ENCODE results near the gene DGKD.
A peak's percentile ranks its signal among the peaks of the same experiment; 100 is the strongest.

The DGKD gene

DNA sequence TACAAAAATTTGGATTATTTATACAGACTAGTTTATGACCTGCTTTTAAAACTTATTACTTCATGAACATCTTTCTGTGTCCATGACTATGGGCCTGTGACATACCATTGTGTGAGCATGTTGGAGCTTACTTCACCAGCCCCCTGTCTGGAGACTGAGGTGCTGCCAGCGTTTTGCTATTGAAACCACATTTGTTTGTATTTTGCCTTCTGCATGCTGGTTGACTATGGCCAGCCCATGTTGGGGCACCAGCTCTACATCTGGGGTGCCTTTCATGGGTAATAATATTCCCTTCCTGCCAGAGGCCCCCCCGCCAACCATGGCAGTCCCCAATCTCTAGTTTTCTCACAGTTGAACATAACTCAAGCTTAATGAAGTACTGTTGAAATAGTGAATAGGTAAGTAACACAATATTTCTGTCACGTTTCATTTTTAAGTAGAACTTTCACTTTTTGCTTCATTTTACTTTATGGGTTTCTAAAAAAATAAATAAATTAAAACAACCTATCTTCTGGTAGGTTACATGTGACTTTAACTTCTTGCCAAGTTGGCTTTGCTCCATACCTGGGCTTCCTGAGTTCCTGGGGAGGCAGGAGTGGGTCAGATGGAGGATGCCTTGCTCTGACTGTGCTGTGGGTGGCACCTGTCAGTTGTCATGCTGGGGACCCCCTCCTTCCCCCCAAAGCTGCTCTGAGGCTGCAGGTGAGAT lies 63.9 kb downstream of the DGKD start:
- H3K36me3 ChIP-seq (ENCODE audit: control insufficient read depth in 4 of 4, insufficient read depth in 4 of 4, low read length in 3 of 4), result peaks cover 2 to 18% (median 5%) of the 10 kb centered on the region in 4 experiments
- H3K4me1 ChIP-seq (ENCODE audit: control extremely low read depth in 1 of 4, control insufficient read depth in 4 of 4, insufficient read depth in 4 of 4, low read length in 3 of 4), result peaks cover 4 to 31% (median 23%) of the 10 kb centered on the region in 4 experiments
- POLR2A ChIA-PET, result no interaction called here
- CTCF ChIA-PET, result interaction anchor here (0.8 to 10.2 kb wide), 6 partner anchors 12 to 101 kb away, joined by 3 to 78 read pairs (median 8); no protein-coding TSS in a partner anchor
- H3K27me3 ChIP-seq (replicated peaks in 2 of 5; ENCODE audit: control insufficient read depth in 4 of 5, insufficient read depth in 5 of 5, low read length in 4 of 5), result no peaks in the 10 kb centered on the region
- H3K27ac ChIP-seq (ENCODE audit: insufficient read depth in 1 of 2, low read depth in 1 of 2, low read length in 2 of 2, poor library complexity in 1 of 2, severe bottlenecking in 2 of 2), result no peak overlapping the region
- peak in 1 of 3 donors; percentile 31 for DNase-seq
- WGBS (ENCODE audit: insufficient coverage), result 63% methylated on average over 1 of the region's 3 CpGs
- H3K4me3 ChIP-seq (ENCODE audit: control insufficient read depth in 1 of 7, extremely low read depth in 1 of 7, insufficient read depth in 4 of 7, low read depth in 2 of 7, low read length in 6 of 7), result peak overlapping the region in 2 of 7 experiments; percentile 30 to 44
- H3K9me3 ChIP-seq (ENCODE audit: control extremely low read depth in 1 of 5, control insufficient read depth in 4 of 5, insufficient read depth in 2 of 5, low read depth in 1 of 5, low read length in 4 of 5), result no peaks in the 10 kb centered on the region

DNA sequence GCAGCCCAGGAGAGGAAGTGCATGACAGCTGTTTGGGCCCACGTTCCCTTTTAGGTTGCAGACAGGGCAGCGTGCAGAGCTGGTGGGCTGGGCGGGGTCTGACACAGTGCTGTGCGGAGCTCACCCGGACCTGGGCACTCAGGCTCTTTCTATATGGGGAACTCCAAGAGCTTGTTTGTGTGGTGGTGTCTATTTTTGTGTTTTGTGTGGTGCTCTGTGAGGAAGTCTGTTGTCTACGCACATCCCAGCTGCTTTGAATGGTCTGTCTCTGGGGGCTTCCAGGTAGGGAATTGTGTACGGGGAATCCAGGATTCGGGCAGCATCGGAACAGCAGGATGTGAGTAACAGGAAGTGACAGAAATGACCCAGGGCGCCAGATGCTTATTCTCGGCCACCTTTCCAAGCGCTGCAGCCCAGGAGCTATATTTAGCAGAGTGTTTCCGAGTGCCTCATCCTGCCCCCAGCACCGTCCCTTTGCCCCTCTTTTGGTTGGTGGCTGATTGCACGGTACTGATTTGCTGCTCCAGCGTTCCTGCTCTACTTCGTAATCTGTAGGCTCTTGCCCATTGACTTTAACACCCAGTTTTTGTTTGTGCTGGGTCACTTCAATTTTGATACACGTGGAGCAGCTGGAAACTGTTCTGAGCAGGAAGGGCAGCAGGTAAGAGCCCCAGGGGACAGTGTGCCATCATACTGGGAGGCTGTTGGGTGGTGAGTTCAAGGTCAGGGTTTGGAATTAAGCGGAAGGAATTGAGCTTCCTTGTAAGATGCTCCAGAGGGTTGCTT lies 64.7 kb downstream of the DGKD start:
- Histone ChIP-seq H3K4me3 (ENCODE audit: control insufficient read depth in 1 of 7, extremely low read depth in 1 of 7, insufficient read depth in 4 of 7, low read depth in 2 of 7, low read length in 6 of 7) (peak overlapping the region in 6 of 7 experiments; percentile 4 to 52 (median 37)), H3K27ac (ENCODE audit: insufficient read depth in 1 of 2, low read depth in 1 of 2, low read length in 2 of 2, poor library complexity in 1 of 2, severe bottlenecking in 2 of 2) (no peak overlapping the region), H3K36me3 (ENCODE audit: control insufficient read depth in 4 of 4, insufficient read depth in 4 of 4, low read length in 3 of 4) (peaks cover 3 to 22% (median 6%) of the 10 kb centered on the region in 4 experiments), H3K4me1 (ENCODE audit: control extremely low read depth in 1 of 4, control insufficient read depth in 4 of 4, insufficient read depth in 4 of 4, low read length in 3 of 4) (peaks cover 4 to 26% (median 21%) of the 10 kb centered on the region in 4 experiments), H3K9me3 (ENCODE audit: control extremely low read depth in 1 of 5, control insufficient read depth in 4 of 5, insufficient read depth in 2 of 5, low read depth in 1 of 5, low read length in 4 of 5) (no peaks in the 10 kb centered on the region), H3K27me3 (replicated peaks in 2 of 5; ENCODE audit: control insufficient read depth in 4 of 5, insufficient read depth in 5 of 5, low read length in 4 of 5) (no peaks in the 10 kb centered on the region)
- 11% methylated on average over 16 of the region's 19 CpGs for WGBS (ENCODE audit: insufficient coverage)
- POLR2A ChIA-PET, result interaction anchor here (0.6 kb wide), 1 partner anchor 12 kb away, joined by 3 read pairs; no protein-coding TSS in a partner anchor
- CTCF ChIA-PET, result interaction anchor here (0.8 to 10.2 kb wide), 7 partner anchors 8 to 102 kb away, joined by 3 to 78 read pairs (median 4); no protein-coding TSS in a partner anchor
- peak; percentile 25 to 85 (median 80) for DNase-seq

DNA sequence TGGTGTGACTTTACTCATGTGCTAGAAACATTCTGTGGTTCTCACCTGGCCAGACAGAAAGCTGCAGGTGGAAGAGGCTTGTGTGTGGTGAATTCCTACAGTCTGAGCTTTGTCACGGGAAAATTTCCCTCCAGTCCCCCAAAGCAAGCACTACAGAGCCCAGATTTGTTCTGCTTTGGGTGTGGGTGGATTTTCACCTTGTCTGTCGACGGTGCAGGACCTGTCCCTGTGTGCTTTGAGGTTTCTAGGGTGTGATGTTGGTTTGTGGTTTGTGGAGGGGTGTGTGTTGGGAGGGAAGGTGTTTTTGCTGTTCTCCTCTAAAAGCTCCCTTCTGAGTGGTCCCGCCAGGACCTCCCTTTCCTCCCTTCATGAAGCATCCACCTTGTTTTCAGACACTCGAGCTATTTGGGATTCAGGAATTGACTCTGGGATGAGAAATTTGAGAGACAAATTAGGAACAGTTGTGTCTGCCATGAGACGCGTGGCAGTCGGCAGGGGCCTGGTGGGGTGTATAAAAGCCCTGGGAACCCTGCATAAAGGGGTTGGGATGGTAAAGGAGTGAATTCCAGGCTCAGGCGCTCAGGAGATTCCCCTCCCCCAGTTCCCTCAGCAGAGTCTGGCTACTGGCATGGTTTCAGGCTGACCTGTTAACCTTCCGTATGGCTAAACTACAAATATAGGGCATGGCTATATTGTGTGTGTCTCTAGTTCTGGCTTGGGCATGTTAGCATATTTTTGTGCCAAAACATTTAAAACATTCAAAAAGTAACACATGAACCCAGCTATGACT lies 65.5 kb downstream of the DGKD start:
- WGBS (ENCODE audit: insufficient coverage), result 100% methylated on average over 2 of the region's 10 CpGs
- peak in 1 of 3 donors; percentile 35 for DNase-seq
- Histone ChIP-seq H3K36me3 (ENCODE audit: control insufficient read depth in 4 of 4, insufficient read depth in 4 of 4, low read length in 3 of 4) (peaks cover 0 to 18% (median 2%) of the 10 kb centered on the region in 4 experiments), H3K4me3 (ENCODE audit: control insufficient read depth in 1 of 7, extremely low read depth in 1 of 7, insufficient read depth in 4 of 7, low read depth in 2 of 7, low read length in 6 of 7) (peak overlapping the region in 2 of 7 experiments; percentile 26 to 30), H3K4me1 (ENCODE audit: control extremely low read depth in 1 of 4, control insufficient read depth in 4 of 4, insufficient read depth in 4 of 4, low read length in 3 of 4) (peaks cover 4 to 26% (median 20%) of the 10 kb centered on the region in 4 experiments), H3K27me3 (replicated peaks in 2 of 5; ENCODE audit: control insufficient read depth in 4 of 5, insufficient read depth in 5 of 5, low read length in 4 of 5) (no peaks in the 10 kb centered on the region), H3K27ac (ENCODE audit: insufficient read depth in 1 of 2, low read depth in 1 of 2, low read length in 2 of 2, poor library complexity in 1 of 2, severe bottlenecking in 2 of 2) (no peak overlapping the region), H3K9me3 (ENCODE audit: control extremely low read depth in 1 of 5, control insufficient read depth in 4 of 5, insufficient read depth in 2 of 5, low read depth in 1 of 5, low read length in 4 of 5) (no peaks in the 10 kb centered on the region)
- CTCF ChIA-PET, result interaction anchor here (1.7 to 10.2 kb wide), 4 partner anchors 10 to 24 kb away, joined by 4 to 78 read pairs (median 24); no protein-coding TSS in a partner anchor
- POLR2A ChIA-PET, result interaction anchor here (0.6 kb wide), 1 partner anchor 13 kb away, joined by 3 read pairs; no protein-coding TSS in a partner anchor

- 97% methylated on average over 14 of the region's 14 CpGs for WGBS (ENCODE audit: insufficient coverage)
- no peaks in the 10 kb centered on the region for H3K27me3 ChIP-seq (replicated peaks in 2 of 5; ENCODE audit: control insufficient read depth in 4 of 5, insufficient read depth in 5 of 5, low read length in 4 of 5)
- peaks cover 4 to 26% (median 20%) of the 10 kb centered on the region in 4 experiments for H3K4me1 ChIP-seq (ENCODE audit: control extremely low read depth in 1 of 4, control insufficient read depth in 4 of 4, insufficient read depth in 4 of 4, low read length in 3 of 4)
- no peak overlapping the region for H3K4me3 ChIP-seq (ENCODE audit: control insufficient read depth in 1 of 7, extremely low read depth in 1 of 7, insufficient read depth in 4 of 7, low read depth in 2 of 7, low read length in 6 of 7)
- peaks cover 0 to 12% (median 2%) of the 10 kb centered on the region in 4 experiments for H3K36me3 ChIP-seq (ENCODE audit: control insufficient read depth in 4 of 4, insufficient read depth in 4 of 4, low read length in 3 of 4)
- H3K27ac ChIP-seq (ENCODE audit: insufficient read depth in 1 of 2, low read depth in 1 of 2, low read length in 2 of 2, poor library complexity in 1 of 2, severe bottlenecking in 2 of 2), result no peak overlapping the region
- DNase-seq, result no peak
- ChIA-PET CTCF (interaction anchor here (1.1 to 10.2 kb wide), 4 partner anchors 14 to 25 kb away, joined by 3 to 78 read pairs (median 24); no protein-coding TSS in a partner anchor), POLR2A (no interaction called here)
- H3K9me3 ChIP-seq (ENCODE audit: control extremely low read depth in 1 of 5, control insufficient read depth in 4 of 5, insufficient read depth in 2 of 5, low read depth in 1 of 5, low read length in 4 of 5), result peaks cover 0 to under 1% (median 0%) of the 10 kb centered on the region in 5 experiments
Measured at GRCh38 chr2:233421091-233421816, 67.0 kb downstream of the DGKD start.

- DNase-seq, result peak in 1 of 3 donors; percentile 16
- POLR2A ChIA-PET, result no interaction called here
- Histone ChIP-seq H3K36me3 (ENCODE audit: control insufficient read depth in 4 of 4, insufficient read depth in 4 of 4, low read length in 3 of 4) (peaks cover 0 to 13% (median 2%) of the 10 kb centered on the region in 4 experiments), H3K4me3 (ENCODE audit: control insufficient read depth in 1 of 7, extremely low read depth in 1 of 7, insufficient read depth in 4 of 7, low read depth in 2 of 7, low read length in 6 of 7) (no peak overlapping the region), H3K27ac (ENCODE audit: insufficient read depth in 1 of 2, low read depth in 1 of 2, low read length in 2 of 2, poor library complexity in 1 of 2, severe bottlenecking in 2 of 2) (no peak overlapping the region), H3K9me3 (ENCODE audit: control extremely low read depth in 1 of 5, control insufficient read depth in 4 of 5, insufficient read depth in 2 of 5, low read depth in 1 of 5, low read length in 4 of 5) (peaks cover 0 to 4% (median 2%) of the 10 kb centered on the region in 5 experiments), H3K27me3 (replicated peaks in 2 of 5; ENCODE audit: control insufficient read depth in 4 of 5, insufficient read depth in 5 of 5, low read length in 4 of 5) (no peaks in the 10 kb centered on the region), H3K4me1 (ENCODE audit: control extremely low read depth in 1 of 4, control insufficient read depth in 4 of 4, insufficient read depth in 4 of 4, low read length in 3 of 4) (peaks cover 4 to 26% (median 20%) of the 10 kb centered on the region in 4 experiments)
- WGBS (ENCODE audit: insufficient coverage), result 85% methylated on average over 13 of the region's 13 CpGs
- CTCF ChIA-PET, result interaction anchor here (1.3 to 10.2 kb wide), 4 partner anchors 14 to 21 kb away, joined by 4 to 78 read pairs (median 21); no protein-coding TSS in a partner anchor
Measured at GRCh38 chr2:233422050-233422639, 67.9 kb downstream of the DGKD start.
